ENCODE results near the gene RPL10A.
"Not testable (repeated sequence)": the region's sequence is repeated elsewhere in the genome, so short reads cannot be mapped to it uniquely, and the experiment has no call there.

- not testable (repeated sequence) for TF ChIP-seq ZNF565 (CRISPR knock-in tag; conservative IDR thresholded peaks at IDR 0.05; ENCODE audit: low read depth); PATZ1 (CRISPR knock-in tag; IDR thresholded peaks at IDR 0.05; ENCODE audit: borderline replicate concordance); TCF4 (CRISPR knock-in tag; IDR thresholded peaks at IDR 0.05; ENCODE audit: borderline replicate concordance); CSRNP3 (CRISPR knock-in tag; IDR thresholded peaks at IDR 0.05); ARNTL (CRISPR knock-in tag; IDR thresholded peaks at IDR 0.05; ENCODE audit: borderline replicate concordance, low read depth); POU6F1 (CRISPR knock-in tag; IDR thresholded peaks at IDR 0.05; ENCODE audit: borderline replicate concordance, low read depth); TSHZ2 (CRISPR knock-in tag; IDR thresholded peaks at IDR 0.05); PPARA (CRISPR knock-in tag; IDR thresholded peaks at IDR 0.05; ENCODE audit: borderline replicate concordance); ZFP30 (CRISPR knock-in tag; IDR thresholded peaks at IDR 0.05); ESRRG (CRISPR knock-in tag; IDR thresholded peaks at IDR 0.05); GLIS3 (CRISPR knock-in tag; IDR thresholded peaks at IDR 0.05)
Measured at GRCh38 chr6:35515939-35516338, 47.7 kb downstream of the RPL10A start.

Measured in SK-N-SH treated with all-trans-retinoic acid at 6 μM for 48 hours (cell line).